ENCODE data around the gene ABLIM1.

DNA sequence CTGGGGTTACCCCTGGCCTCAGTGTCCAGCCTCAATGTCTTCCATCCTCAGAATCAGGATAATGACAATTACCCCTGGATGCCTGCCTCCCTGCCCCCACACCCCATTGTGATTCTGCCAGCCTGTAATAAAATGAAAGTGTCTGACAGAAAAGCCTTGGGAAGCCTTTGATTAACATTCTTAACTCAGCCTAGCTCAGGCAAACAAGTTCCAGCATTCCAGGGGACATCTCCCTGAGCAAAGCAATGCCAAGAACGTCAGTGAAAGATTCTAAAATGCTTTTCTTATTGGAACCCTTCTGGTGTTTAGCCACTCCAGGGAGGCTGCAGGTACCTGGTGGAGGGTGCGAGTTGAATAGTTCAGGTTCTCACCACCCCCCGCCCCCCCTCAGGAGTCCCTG lies 272.5 kb downstream of the ABLIM1 start:
- TF ChIP-seq CREB1 (CRISPR knock-in tag; IDR thresholded peaks at IDR 0.05; ENCODE audit: low read depth) = no peak
- TF ChIP-seq, protein P1, sequence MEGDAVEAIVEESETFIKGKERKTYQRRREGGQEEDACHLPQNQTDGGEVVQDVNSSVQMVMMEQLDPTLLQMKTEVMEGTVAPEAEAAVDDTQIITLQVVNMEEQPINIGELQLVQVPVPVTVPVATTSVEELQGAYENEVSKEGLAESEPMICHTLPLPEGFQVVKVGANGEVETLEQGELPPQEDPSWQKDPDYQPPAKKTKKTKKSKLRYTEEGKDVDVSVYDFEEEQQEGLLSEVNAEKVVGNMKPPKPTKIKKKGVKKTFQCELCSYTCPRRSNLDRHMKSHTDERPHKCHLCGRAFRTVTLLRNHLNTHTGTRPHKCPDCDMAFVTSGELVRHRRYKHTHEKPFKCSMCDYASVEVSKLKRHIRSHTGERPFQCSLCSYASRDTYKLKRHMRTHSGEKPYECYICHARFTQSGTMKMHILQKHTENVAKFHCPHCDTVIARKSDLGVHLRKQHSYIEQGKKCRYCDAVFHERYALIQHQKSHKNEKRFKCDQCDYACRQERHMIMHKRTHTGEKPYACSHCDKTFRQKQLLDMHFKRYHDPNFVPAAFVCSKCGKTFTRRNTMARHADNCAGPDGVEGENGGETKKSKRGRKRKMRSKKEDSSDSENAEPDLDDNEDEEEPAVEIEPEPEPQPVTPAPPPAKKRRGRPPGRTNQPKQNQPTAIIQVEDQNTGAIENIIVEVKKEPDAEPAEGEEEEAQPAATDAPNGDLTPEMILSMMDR (conservative IDR thresholded peaks at IDR 0.05; ENCODE audit: low read depth in 2 of 2) = no peak
